Measurements from ENCODE around the gene GALNT5.
"Not testable (repeated sequence)": the region's sequence is repeated elsewhere in the genome, so short reads cannot be mapped to it uniquely, and the experiment has no call there.

GALNT5 gene

DNA sequence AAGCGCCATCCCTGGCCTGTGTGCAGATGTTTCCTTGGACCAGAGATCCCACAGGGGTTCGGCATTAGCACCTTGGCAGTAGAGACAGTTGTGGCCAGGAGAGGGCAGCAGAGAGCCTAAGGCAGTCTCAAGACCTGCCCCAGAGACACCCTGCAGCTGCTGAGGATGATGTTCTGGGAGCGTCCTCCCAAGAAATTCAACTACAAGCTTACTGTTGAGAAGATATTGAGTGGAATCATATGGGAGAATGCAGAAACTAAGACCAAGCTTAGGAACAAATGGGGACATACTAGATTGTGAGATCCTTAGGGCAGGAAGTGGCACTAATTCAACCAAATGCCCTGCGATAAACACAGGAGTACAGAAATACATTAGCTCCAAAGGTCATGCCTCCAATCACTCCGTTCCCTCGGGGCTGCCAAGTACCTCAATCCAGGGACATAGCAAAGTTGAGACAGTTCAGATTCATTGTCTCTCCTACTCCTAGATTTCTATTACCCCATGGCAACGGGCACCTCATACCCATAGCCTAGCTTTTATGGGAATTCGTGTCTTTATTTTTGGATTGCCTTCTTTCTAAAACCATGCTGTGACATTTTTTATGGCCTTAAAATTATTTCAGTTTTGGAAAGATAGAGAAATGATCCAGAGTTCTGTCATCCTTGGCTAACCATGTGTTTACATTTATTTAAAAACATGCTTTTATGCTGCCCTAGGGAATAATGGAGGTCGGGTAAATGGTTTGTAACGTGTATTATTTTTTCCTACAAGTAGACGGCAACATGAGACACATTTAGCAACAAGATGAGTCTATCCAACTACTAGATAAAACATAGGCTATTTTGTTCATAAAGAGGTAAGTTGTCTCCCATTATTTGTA, 70.4 kb downstream of the GALNT5 start:
- peak; percentile 88 to 90 for DNase-seq (ENCODE audit: low read depth in 2 of 2)

GRCh38 chr2:157329524-157329923, 72.0 kb downstream of the GALNT5 start:
- no peak for DNase-seq (ENCODE audit: low read depth in 2 of 2)

GRCh38 chr2:157333304-157334047, 76.0 kb downstream of the GALNT5 start:
- no peak for DNase-seq (ENCODE audit: low read depth in 2 of 2)

- no peak for DNase-seq (ENCODE audit: low read depth in 2 of 2)
Observed at GRCh38 chr2:157334335-157334734, 76.8 kb downstream of the GALNT5 start.

- DNase-seq (ENCODE audit: low read depth in 2 of 2), result no peak
Observed at GRCh38 chr2:157334797-157335196, 77.3 kb downstream of the GALNT5 start.

GRCh38 chr2:157336137-157337010, 78.9 kb downstream of the GALNT5 start:
- peak in 1 of 2 donors; percentile 46 for DNase-seq (ENCODE audit: low read depth in 2 of 2)

DNA sequence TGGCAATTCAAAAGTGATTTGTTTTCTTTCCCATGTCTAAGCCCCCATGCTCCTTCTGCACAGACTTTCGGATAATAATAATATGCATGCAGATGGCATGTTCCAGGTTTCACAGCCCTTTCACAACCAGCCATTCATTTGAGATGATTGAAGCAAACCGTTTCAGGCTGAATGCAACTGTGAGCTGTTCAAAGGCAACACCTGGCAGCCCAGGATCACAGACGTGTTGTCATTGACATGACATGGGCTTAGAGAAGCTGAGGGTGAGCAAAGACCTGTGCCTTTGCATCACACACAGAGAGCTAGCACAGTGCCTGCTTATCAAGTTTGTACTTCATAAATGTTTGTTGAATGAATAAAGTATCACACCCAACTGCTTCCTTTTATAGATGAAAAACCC, 80.5 kb downstream of the GALNT5 start:
- DNase-seq (ENCODE audit: low read depth in 2 of 2), result no peak

DNA sequence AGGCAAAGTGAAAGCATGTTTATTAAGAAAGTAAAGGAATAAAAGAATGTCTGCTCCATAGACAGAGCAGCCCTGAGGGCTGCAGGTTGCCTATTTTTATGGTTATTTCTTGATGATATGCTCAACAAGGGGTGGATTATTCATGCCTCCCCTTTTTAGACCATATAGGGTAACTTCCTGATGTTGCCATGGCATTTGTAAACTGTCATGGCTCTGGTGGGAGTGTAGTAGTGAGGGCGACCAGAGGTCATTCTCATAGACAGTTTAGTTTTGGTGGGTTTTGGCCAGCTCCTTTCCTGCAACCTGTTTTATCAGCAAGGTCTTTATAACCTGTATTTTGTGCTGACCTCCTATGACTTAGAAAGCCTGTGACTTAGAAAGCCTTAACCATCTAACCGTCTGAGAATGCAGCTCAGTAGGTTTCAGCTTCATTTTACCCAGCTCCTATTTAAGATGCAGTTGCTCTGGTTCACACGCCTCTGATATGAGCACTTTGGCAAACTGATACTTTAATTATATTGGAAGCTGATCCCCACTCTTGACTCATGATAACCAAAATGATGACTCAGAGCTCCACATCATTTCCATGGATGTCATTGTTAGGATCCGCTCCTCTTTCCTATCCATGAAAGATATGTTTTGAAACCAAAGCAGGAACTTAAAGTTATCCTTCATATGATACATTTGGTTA, 82.6 kb downstream of the GALNT5 start:
- DNase-seq (ENCODE audit: low read depth in 2 of 2), result no peak

- DNase-seq (ENCODE audit: low read depth in 2 of 2), result not testable (repeated sequence)
Observed at GRCh38 chr2:157341381-157341780, 83.9 kb downstream of the GALNT5 start.

- DNase-seq (ENCODE audit: low read depth in 2 of 2), result no peak
Observed at GRCh38 chr2:157345647-157346389, 88.3 kb downstream of the GALNT5 start.

GRCh38 chr2:157348291-157348921, 90.9 kb downstream of the GALNT5 start:
- no peak for DNase-seq (ENCODE audit: low read depth in 2 of 2)

DNA sequence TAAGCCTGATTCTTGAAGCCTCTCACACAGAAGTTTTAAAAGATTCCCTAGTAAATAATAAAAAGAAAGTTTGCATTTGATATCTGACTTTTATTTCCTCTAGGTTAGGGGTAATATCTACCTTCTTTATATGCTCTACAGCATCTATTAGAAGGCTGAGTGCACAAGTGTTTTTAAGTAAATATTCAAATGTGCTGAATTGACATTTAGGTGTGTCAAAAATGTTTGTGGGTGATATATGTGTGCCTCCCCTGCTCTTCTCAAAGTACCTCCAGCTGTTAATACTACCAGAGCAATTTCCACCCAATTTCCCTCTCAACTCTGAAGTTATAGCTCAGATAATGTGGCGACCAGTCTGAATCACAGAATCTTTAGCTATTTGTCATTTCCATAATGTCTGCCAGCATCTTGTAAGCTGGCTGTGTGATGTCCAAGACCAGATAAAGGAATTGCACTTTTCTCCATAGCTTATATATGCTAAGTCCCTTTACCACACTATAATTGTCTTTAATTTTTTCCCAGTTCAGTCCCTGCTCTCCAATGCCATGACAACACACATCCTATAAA, 92.5 kb downstream of the GALNT5 start:
- DNase-seq (ENCODE audit: low read depth in 2 of 2), result no peak

- DNase-seq (ENCODE audit: low read depth in 2 of 2), result no peak
Observed at GRCh38 chr2:157355618-157356017, 98.1 kb downstream of the GALNT5 start.

GRCh38 chr2:157359628-157360027, 102.1 kb downstream of the GALNT5 start:
- no peak for DNase-seq (ENCODE audit: low read depth in 2 of 2)

- no peak for DNase-seq (ENCODE audit: low read depth in 2 of 2)
Observed at GRCh38 chr2:157361526-157361925, 104.0 kb downstream of the GALNT5 start.

- no peak for DNase-seq (ENCODE audit: low read depth in 2 of 2)
Observed at GRCh38 chr2:157362627-157363026, 105.1 kb downstream of the GALNT5 start.

DNA sequence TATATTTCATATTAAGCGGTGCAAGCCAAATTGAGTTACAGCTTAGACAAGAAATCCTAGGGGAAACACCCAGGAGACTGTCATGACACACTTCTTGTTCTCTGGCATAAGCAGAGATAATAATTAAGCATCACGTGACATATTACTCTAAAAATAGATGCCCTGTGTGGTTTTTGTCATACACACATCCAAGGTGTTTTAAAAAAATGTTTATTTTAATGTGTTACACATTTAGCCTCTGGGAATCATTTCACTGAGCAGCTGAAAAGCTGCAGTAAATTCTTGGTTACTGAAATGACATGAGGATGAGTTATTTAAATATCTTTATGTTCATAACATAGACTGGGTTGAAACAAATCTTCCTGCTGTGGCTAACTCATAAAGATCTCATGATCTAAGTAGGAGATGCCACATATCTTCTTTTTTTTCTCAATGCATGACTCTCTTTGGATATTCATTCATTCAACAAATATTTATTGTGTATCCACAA, 106.2 kb downstream of the GALNT5 start:
- DNase-seq (ENCODE audit: low read depth in 2 of 2), result no peak
